Lower leg skin (tissue), 4 donors: ENCODE results near the gene HAPLN1. TPM values are rescaled to one million over a fixed set of nuclear protein-coding genes. Genes with fewer than 3 reads are reported as not detected.

Experiments
- DNase-seq, 2 donors: peaks; one replicate each; pipeline ENCODE4 v3.0.0-alpha.2; 2019; ENCODE audit warnings: low spot score in 2 of 2
- H3K4me3 ChIP-seq: fragments of 200-600 bp; sonication (generic); 2 replicates; pipeline ENCODE4 v1.5.1; 2017; ENCODE audit warnings: mild to moderate bottlenecking, low read depth; ENCODE audit not compliant: poor library complexity, severe bottlenecking
- POLR2A ChIP-seq, 2 donors: fragments of 450-650 bp; IDR thresholded peaks; one replicate each; pipeline ENCODE4 v1.6.1; 2016 to 2017; ENCODE audit warnings: antibody characterized with exemption in 2 of 2, mild to moderate bottlenecking in 1 of 2, moderate library complexity in 1 of 2
- WGBS, 2 donors: methylation state at CpG; one replicate each; pipeline ENCODE4 v1.1.5; 2018; 5-methylcytosine and 5-hydroxymethylcytosine counted together
- intact Hi-C: fragments of 100-400 bp; cut with DNase I; formaldehyde crosslinking; loops from one replicate; pipeline ENCODE4 v1.15.0; 2023; ENCODE audit warnings: low total_unique reads
- total RNA-seq, 4 donors: library from RNA; depleted of rRNA; stranded (reverse); fragments of >200 nt; gene quantifications; one replicate each; pipeline ENCODE4 v1.1.0, GENCODE V29; 2016
- TF ChIP-seq, protein P1 (sequence below), 3 donors: fragments of 450-650 bp; IDR thresholded peaks; one replicate each; pipeline ENCODE4 v1.5.1; 2016; ENCODE audit warnings: antibody characterized with exemption in 3 of 3, mild to moderate bottlenecking in 3 of 3, moderate library complexity in 2 of 3

Gene HAPLN1
- total RNA-seq, 4 donors from 2014 or later: 0.62 TPM; not detected in 3

DNA sequence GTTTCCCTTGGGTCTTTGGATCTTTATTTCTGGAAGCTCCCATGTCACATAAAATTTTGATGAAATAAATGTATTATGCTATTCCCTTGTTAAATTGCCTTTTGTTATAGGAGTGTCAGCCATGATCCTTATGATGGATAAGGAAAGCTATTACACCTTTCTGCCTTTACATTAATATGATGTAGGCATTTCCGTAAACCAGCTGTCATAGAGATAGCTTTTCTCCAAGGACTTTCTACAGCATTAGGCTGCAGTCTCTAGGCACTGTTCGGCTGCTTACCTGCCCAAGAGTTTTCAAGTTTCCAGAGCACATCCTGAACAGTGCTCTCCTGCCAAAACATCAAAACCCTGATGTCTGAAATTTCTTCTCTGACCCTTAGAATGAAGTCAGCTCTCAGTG, 87.4 kb downstream of the HAPLN1 start:
- H3K4me3 ChIP-seq: no peak overlapping the region
- TF ChIP-seq, protein P1, sequence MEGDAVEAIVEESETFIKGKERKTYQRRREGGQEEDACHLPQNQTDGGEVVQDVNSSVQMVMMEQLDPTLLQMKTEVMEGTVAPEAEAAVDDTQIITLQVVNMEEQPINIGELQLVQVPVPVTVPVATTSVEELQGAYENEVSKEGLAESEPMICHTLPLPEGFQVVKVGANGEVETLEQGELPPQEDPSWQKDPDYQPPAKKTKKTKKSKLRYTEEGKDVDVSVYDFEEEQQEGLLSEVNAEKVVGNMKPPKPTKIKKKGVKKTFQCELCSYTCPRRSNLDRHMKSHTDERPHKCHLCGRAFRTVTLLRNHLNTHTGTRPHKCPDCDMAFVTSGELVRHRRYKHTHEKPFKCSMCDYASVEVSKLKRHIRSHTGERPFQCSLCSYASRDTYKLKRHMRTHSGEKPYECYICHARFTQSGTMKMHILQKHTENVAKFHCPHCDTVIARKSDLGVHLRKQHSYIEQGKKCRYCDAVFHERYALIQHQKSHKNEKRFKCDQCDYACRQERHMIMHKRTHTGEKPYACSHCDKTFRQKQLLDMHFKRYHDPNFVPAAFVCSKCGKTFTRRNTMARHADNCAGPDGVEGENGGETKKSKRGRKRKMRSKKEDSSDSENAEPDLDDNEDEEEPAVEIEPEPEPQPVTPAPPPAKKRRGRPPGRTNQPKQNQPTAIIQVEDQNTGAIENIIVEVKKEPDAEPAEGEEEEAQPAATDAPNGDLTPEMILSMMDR (IDR thresholded peaks at IDR 0.05): no peak
- no peak for TF ChIP-seq POLR2A (IDR thresholded peaks at IDR 0.05)
- 79 to 93% methylated on average over 2 of the region's 2 CpGs for WGBS, 2 donors
- no peak for DNase-seq
- intact Hi-C loops: no loop called here

DNA sequence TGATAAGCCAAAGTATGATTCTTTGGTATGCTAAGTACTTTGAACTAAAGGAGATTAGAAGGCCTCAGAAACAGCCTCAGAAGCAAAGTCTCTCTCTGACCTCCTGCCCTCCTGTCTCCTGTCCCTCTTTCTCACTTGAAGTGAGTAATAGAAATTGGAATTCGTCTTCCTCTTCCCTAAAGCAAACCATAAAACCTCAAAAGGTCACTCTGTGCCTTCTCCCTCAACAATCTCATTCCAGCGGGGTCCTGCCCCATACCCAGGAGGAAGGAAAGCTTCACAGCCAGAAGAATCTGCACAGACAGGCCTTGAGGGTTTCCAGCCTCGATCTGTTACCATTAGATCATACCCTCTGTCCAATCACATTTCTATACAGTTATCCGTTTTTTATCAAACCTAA, 87.8 kb downstream of the HAPLN1 start:
- WGBS, 2 donors: 44 to 50% methylated on average over 4 of the region's 4 CpGs
- TF ChIP-seq, protein P1 (IDR thresholded peaks at IDR 0.05): no peak
- TF ChIP-seq POLR2A (IDR thresholded peaks at IDR 0.05): no peak
- intact Hi-C loops: no loop called here
- no peak overlapping the region for H3K4me3 ChIP-seq
- DNase-seq: no peak

DNA sequence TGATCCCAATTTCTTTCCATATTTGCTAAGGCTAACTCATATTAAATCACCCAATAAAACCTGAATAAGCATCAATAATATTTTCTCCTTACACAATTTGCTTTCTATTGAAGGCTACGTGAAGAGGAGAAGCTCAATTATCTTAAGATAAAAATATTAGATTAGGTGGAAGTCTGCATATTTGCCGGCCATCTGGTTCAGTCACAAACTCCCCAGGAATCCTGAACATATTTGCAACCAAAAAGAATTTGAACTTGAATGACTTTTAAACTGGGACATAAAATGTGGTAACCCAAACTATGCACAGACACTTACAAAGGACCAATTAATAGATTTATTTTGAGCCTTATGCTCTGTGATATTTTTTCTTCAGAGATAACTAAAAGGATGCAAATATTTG, 92.3 kb downstream of the HAPLN1 start:
- TF ChIP-seq, protein P1 (IDR thresholded peaks at IDR 0.05): no peak
- TF ChIP-seq POLR2A (IDR thresholded peaks at IDR 0.05): no peak
- no peak overlapping the region for H3K4me3 ChIP-seq
- WGBS, 2 donors: 63 to 67% methylated on average over 2 of the region's 2 CpGs
- no peak for DNase-seq
- intact Hi-C loops: no loop called here

DNA sequence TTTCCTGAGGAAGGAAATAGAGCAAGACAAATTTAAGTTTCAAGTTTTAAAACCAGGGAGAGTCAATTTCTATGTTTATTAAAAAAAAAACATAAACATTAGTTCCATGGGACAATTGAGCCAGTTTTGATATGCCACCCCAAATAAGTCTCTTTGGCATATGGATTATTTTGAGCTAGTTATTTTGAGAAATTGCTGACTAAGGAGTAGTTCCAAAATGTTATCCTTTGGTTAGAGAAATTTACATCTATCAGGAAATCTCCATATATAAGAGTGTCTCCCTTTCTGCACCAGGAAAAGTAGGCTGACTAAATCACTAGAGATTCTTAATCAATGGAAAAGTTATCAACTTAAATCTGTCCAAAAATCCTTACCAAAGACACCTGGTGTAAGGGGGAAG, 105.8 kb downstream of the HAPLN1 start:
- intact Hi-C loops: no loop called here
- no peak for DNase-seq
- no peak overlapping the region for H3K4me3 ChIP-seq
- no peak for TF ChIP-seq POLR2A (IDR thresholded peaks at IDR 0.05)
- TF ChIP-seq, protein P1 (IDR thresholded peaks at IDR 0.05): no peak

DNA sequence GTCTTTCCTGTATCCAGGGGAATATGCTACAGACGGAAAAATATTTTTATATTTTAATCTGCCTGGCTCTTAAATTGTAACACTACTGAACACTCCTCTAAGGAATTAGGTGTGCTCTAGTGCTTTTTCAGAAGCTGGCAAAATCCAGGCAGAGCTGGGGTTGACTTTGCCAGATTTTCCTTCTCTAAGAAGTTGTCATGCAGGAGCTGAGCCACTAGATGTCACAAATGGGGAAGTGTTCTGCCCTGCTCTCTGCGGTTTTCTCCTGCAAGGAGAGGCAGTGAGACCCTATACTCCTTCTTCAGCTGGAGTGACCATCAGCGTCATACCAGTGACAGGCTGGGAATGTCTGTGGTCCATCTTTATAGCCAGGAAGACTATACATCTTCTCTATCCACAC, 112.5 kb downstream of the HAPLN1 start:
- intact Hi-C loops: no loop called here
- WGBS, 2 donors: 5 to 19% methylated on average over 3 of the region's 3 CpGs
- TF ChIP-seq, protein P1 (IDR thresholded peaks at IDR 0.05): no peak
- no peak for TF ChIP-seq POLR2A (IDR thresholded peaks at IDR 0.05)
- no peak for DNase-seq
- no peak overlapping the region for H3K4me3 ChIP-seq

DNA sequence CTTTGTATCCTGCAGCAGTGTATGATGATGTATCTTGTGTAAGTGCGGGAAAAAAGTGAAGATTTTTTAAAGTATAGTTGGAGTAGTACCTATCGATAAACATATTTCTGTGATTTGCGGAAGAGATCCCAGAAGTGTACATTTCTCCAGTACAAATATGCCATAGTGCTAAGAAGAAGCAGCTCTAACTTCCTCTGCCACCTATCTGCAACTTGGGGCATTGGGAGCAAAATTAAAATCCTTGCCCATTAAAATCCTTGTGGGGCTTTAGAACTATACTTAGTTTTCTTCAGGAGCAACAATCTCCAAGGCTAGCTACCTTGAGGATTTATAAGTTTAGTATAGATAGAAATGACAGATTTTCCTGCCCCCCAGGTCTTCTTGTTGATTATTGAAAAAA, 125.4 kb downstream of the HAPLN1 start:
- no peak for TF ChIP-seq POLR2A (IDR thresholded peaks at IDR 0.05)
- TF ChIP-seq, protein P1 (IDR thresholded peaks at IDR 0.05): no peak
- DNase-seq: no peak
- no peak overlapping the region for H3K4me3 ChIP-seq
- WGBS, 2 donors: 95 to 97% methylated on average over 3 of the region's 3 CpGs
- intact Hi-C loops: no loop called here
